Measurements from ENCODE around the gene BRINP2.

BRINP2 gene

GRCh38 chr1:177274687-177275211 lies 104.0 kb downstream of the BRINP2 start:
- peak; percentile 26 for DNase-seq (ENCODE audit: low spot score)

GRCh38 chr1:177275736-177276135 lies 105.0 kb downstream of the BRINP2 start:
- DNase-seq (ENCODE audit: low spot score), result no peak

- no peak for DNase-seq (ENCODE audit: low spot score)
Measured at GRCh38 chr1:177278626-177279390, 108.0 kb downstream of the BRINP2 start.

- peak; percentile 75 for DNase-seq (ENCODE audit: low spot score)
Measured at GRCh38 chr1:177281901-177282300, 111.1 kb downstream of the BRINP2 start.

GRCh38 chr1:177282976-177283375 lies 112.2 kb downstream of the BRINP2 start:
- peak; percentile 49 for DNase-seq (ENCODE audit: low spot score)

GRCh38 chr1:177283380-177283779 lies 112.6 kb downstream of the BRINP2 start:
- no peak for DNase-seq (ENCODE audit: low spot score)

- DNase-seq (ENCODE audit: low spot score), result no peak
Measured at GRCh38 chr1:177286396-177286795, 115.6 kb downstream of the BRINP2 start.

- no peak for DNase-seq (ENCODE audit: low spot score)
Measured at GRCh38 chr1:177287270-177287669, 116.5 kb downstream of the BRINP2 start.

GRCh38 chr1:177287994-177288393 lies 117.2 kb downstream of the BRINP2 start:
- no peak for DNase-seq (ENCODE audit: low spot score)

GRCh38 chr1:177289532-177289931 lies 118.8 kb downstream of the BRINP2 start:
- no peak for DNase-seq (ENCODE audit: low spot score)

- DNase-seq (ENCODE audit: low spot score), result no peak
Measured at GRCh38 chr1:177300431-177300830, 129.7 kb downstream of the BRINP2 start.

- peak; percentile 87 for DNase-seq (ENCODE audit: low spot score)
Measured at GRCh38 chr1:177301425-177302124, 130.8 kb downstream of the BRINP2 start.

GRCh38 chr1:177302357-177303044 lies 131.7 kb downstream of the BRINP2 start:
- peak; percentile 78 for DNase-seq (ENCODE audit: low spot score)

- peak; percentile 65 for DNase-seq (ENCODE audit: low spot score)
Measured at GRCh38 chr1:177305040-177306018, 134.6 kb downstream of the BRINP2 start.

- peak; percentile 56 for DNase-seq (ENCODE audit: low spot score)
Measured at GRCh38 chr1:177306019-177306415, 135.3 kb downstream of the BRINP2 start.

GRCh38 chr1:177306981-177307380 lies 136.2 kb downstream of the BRINP2 start:
- DNase-seq (ENCODE audit: low spot score), result peak; percentile 56

- DNase-seq (ENCODE audit: low spot score), result no peak
Measured at GRCh38 chr1:177307771-177308170, 137.0 kb downstream of the BRINP2 start.

GRCh38 chr1:177309880-177310279 lies 139.1 kb downstream of the BRINP2 start:
- no peak for DNase-seq (ENCODE audit: low spot score)

- peak; percentile 100 for DNase-seq (ENCODE audit: low spot score)
Measured at GRCh38 chr1:177310326-177310725, 139.6 kb downstream of the BRINP2 start.

GRCh38 chr1:177311111-177311510 lies 140.4 kb downstream of the BRINP2 start:
- DNase-seq (ENCODE audit: low spot score), result peak; percentile 65

- no peak for DNase-seq (ENCODE audit: low spot score)
Measured at GRCh38 chr1:177311586-177311985, 140.8 kb downstream of the BRINP2 start.
